CD14-positive monocyte (primary cell): ENCODE data around the gene CBX6. TPM values are rescaled to one million over a fixed set of nuclear protein-coding genes. Genes with fewer than 3 reads are reported as not detected.

ENCODE experiments used
- DNase-seq, 3 donors: peaks; one replicate each; pipeline ENCODE4 v3.0.0-alpha.2; 2011 to 2022
- H2AFZ ChIP-seq: 2 replicates; pipeline ENCODE4 v1.6.0; 2012; ENCODE audit warnings: mild to moderate bottlenecking, low read depth, low read length, inconsistent platforms; ENCODE audit not compliant: insufficient read depth, poor library complexity, severe bottlenecking
- H3K27ac ChIP-seq, 2 donors: 1 replicate in 1 of 2; 2 replicates in 1 of 2; pipeline ENCODE4 v1.5.1; 2012 to 2013; ENCODE audit warnings: low read length in 2 of 2, control low read depth in 1 of 2, inconsistent platforms in 1 of 2, low read depth in 1 of 2, mild to moderate bottlenecking in 1 of 2
- H3K27me3 ChIP-seq, 2 donors: one replicate each; pipeline versions ENCODE4 v1.6.0 to v1.6.1; 2011 to 2013; ENCODE audit warnings: low read length in 2 of 2; ENCODE audit not compliant: control insufficient read depth in 2 of 2, insufficient read depth in 2 of 2
- H3K36me3 ChIP-seq, 2 donors: replicated peaks in 1 of 2; 1 replicate in 1 of 2; 2 replicates in 1 of 2; pipeline versions ENCODE4 v1.5.1 to v1.6.1; 2012 to 2013; ENCODE audit warnings: low read length in 2 of 2, control low read depth in 1 of 2, inconsistent platforms in 1 of 2, mild to moderate bottlenecking in 1 of 2; ENCODE audit not compliant: insufficient read depth in 2 of 2, control insufficient read depth in 1 of 2
- H3K4me1 ChIP-seq, 2 donors: 1 replicate in 1 of 2; 2 replicates in 1 of 2; pipeline versions ENCODE4 v1.5.1 to v1.6.1; 2012 to 2013; ENCODE audit warnings: low read length in 2 of 2, control low read depth in 1 of 2, inconsistent platforms in 1 of 2, mild to moderate bottlenecking in 1 of 2, moderate library complexity in 1 of 2; ENCODE audit not compliant: insufficient read depth in 2 of 2, control insufficient read depth in 1 of 2
- H3K4me2 ChIP-seq: replicated peaks from 2 replicates; pipeline ENCODE3; 2012; ENCODE audit warnings: low read length, moderate library complexity, mild to moderate bottlenecking; ENCODE audit not compliant: poor library complexity, severe bottlenecking; ENCODE audit errors: extremely low read depth
- H3K4me3 ChIP-seq, 3 experiments: fragments of 200-600 bp in 1 of 3; sonication (generic) in 1 of 3; replicated peaks in 1 of 3; 1 replicate in 2 of 3; 2 replicates in 1 of 3; pipeline ENCODE4 v1.5.1; 2011 to 2013; ENCODE audit warnings: low read length in 3 of 3, mild to moderate bottlenecking in 3 of 3, control low read depth in 2 of 3, low read depth in 2 of 3, inconsistent platforms in 1 of 3, moderate library complexity in 1 of 3
- H3K79me2 ChIP-seq: 2 replicates; pipeline ENCODE4 v1.6.0; 2012; ENCODE audit warnings: mild to moderate bottlenecking, control low read depth, inconsistent platforms, low read length, moderate library complexity; ENCODE audit not compliant: insufficient read depth
- H3K9ac ChIP-seq: 2 replicates; pipeline ENCODE4 v1.6.0; 2017; ENCODE audit warnings: low read length, mild to moderate bottlenecking; ENCODE audit not compliant: insufficient read depth, poor library complexity, severe bottlenecking
- H3K9me3 ChIP-seq, 2 donors: replicated peaks in 1 of 2; 1 replicate in 1 of 2; 2 replicates in 1 of 2; pipeline versions ENCODE4 v1.5.1 to v1.6.1; 2012 to 2013; ENCODE audit warnings: low read length in 2 of 2, control low read depth in 1 of 2; ENCODE audit not compliant: control insufficient read depth in 1 of 2, insufficient read depth in 1 of 2
- H4K20me1 ChIP-seq: 2 replicates; pipeline ENCODE4 v1.6.0; 2012; ENCODE audit warnings: mild to moderate bottlenecking, low read length, control low read depth, moderate library complexity; ENCODE audit not compliant: insufficient read depth
- H3K27ac Mint-ChIP-seq, 7 donors: one replicate each; pipeline ENCODE4 v1.8.0; 2020; ENCODE audit warnings: mild to moderate bottlenecking in 7 of 7, mixed read lengths in 7 of 7, moderate library complexity in 6 of 7, inconsistent platforms in 2 of 7
- H3K27me3 Mint-ChIP-seq, 3 donors: one replicate each; pipeline ENCODE4 v1.8.0; 2021 to 2022; ENCODE audit warnings: low read depth in 3 of 3, mild to moderate bottlenecking in 3 of 3, mixed read lengths in 3 of 3, moderate library complexity in 3 of 3, inconsistent platforms in 1 of 3
- H3K36me3 Mint-ChIP-seq, 2 donors: one replicate each; pipeline ENCODE4 v1.8.0; 2020; ENCODE audit warnings: mixed read lengths in 2 of 2, inconsistent platforms in 1 of 2, mild to moderate bottlenecking in 1 of 2
- H3K4me1 Mint-ChIP-seq: one replicate; pipeline ENCODE4 v1.8.0; 2020; ENCODE audit warnings: mild to moderate bottlenecking, mixed read lengths
- H3K4me3 Mint-ChIP-seq, 2 donors: one replicate each; pipeline ENCODE4 v1.8.0; 2020; ENCODE audit warnings: mild to moderate bottlenecking in 2 of 2, mixed read lengths in 2 of 2, moderate library complexity in 1 of 2
- H3K9me3 Mint-ChIP-seq, 7 donors: one replicate each; pipeline ENCODE4 v1.8.0; 2020 to 2022; ENCODE audit warnings: mixed read lengths in 7 of 7, mild to moderate bottlenecking in 6 of 7, moderate library complexity in 6 of 7, inconsistent platforms in 2 of 7
- WGBS: methylation state at CpG from one replicate; pipeline ENCODE4 v1.1.5; 2013; ENCODE audit warnings: missing lambda C conversion rate; ENCODE audit not compliant: insufficient coverage; 5-methylcytosine and 5-hydroxymethylcytosine counted together
- intact Hi-C, 2 donors: fragments of 100-400 bp; cut with micrococcal nuclease; formaldehyde crosslinking; loops; one replicate each; pipeline versions ENCODE4 v1.15.0 to v1.15.1; 2023
- polyA plus RNA-seq, 3 donors: library from polyadenylated mRNA; depleted of rRNA in 1 of 3; unstranded in 2 of 3; stranded (reverse) in 1 of 3; fragments of 300-500 nt in 2 of 3; fragments of >200 nt in 1 of 3; fragmentation: Illumina TruSeq in 2 of 3; gene quantifications; 1 replicate in 2 of 3; 2 replicates in 1 of 3; pipeline ENCODE4 v1.2.3, GENCODE V29; 2012 to 2021
- TF ChIP-seq, protein P1 (sequence below): fragments of 200-600 bp; IDR thresholded peaks from one replicate; pipeline ENCODE4 v1.8.0; 2022; ENCODE audit warnings: antibody characterized with exemption, mild to moderate bottlenecking

The CBX6 gene
- polyA plus RNA-seq, 3 donors: 2.1 to 26.7 (median 5.0) TPM

DNA sequence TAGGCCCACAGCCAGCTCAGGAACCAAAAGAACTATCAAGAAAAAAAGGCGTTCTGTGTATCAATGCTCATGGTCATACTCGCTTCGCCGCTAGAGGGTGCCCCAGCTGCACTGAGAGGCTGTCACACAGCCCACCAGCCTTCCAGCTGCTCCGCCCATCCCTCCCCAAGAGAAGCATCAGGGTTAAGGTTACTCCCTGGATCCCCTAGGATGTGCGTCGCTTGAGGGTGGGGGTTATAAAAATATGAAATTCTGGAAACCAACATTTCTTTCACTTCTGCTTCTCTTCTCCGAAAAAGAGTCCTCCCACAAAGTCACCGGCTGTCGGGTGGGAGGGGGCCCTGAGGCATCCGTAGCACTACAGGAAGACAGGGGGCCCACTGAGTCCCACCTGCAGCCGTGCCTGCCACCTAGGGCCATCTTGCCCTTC lies 1.7 kb downstream of the CBX6 start:
- peak; percentile 81 to 83 (median 82) for DNase-seq
- Histone ChIP-seq H3K27me3 (peaks cover 0 to 16% of the 10 kb centered on the region in 2 donors), H2AFZ (peak overlapping the region; percentile 43), H3K4me2 (peak overlapping the region; percentile 98), H3K36me3 (peaks cover 29% of the 10 kb centered on the region in 2 donors), H4K20me1 (peaks cover 49% of the 10 kb centered on the region), H3K9me3 (no peaks in the 10 kb centered on the region), H3K79me2 (peaks cover 23% of the 10 kb centered on the region), H3K9ac (peak overlapping the region; percentile 71), H3K4me1 (peaks cover 29 to 43% of the 10 kb centered on the region in 2 donors), H3K4me3 (peak overlapping the region; percentile 57 to 95 (median 63)), H3K27ac (peak overlapping the region; percentile 63 to 65)
- 0% methylated on average over 9 of the region's 12 CpGs for WGBS
- H3K36me3 Mint-ChIP-seq: peaks cover 31 to 41% of the 10 kb centered on the region in 2 donors
- intact Hi-C loops: loop anchor here (5.0 to 10.0 kb wide), 6 partner anchors 82 to 454 kb away; partner anchors contain the start of gene SUN2 (in 1 of the 2)
- H3K9me3 Mint-ChIP-seq: no peaks in the 10 kb centered on the region
- H3K4me1 Mint-ChIP-seq: peaks cover 32% of the 10 kb centered on the region
- peak overlapping the region; percentile 94 for H3K4me3 Mint-ChIP-seq
- H3K27ac Mint-ChIP-seq: peak overlapping the region; percentile 82 to 91 (median 87)
- peaks cover 8 to 25% (median 16%) of the 10 kb centered on the region in 3 donors for H3K27me3 Mint-ChIP-seq
- TF ChIP-seq, protein P1, sequence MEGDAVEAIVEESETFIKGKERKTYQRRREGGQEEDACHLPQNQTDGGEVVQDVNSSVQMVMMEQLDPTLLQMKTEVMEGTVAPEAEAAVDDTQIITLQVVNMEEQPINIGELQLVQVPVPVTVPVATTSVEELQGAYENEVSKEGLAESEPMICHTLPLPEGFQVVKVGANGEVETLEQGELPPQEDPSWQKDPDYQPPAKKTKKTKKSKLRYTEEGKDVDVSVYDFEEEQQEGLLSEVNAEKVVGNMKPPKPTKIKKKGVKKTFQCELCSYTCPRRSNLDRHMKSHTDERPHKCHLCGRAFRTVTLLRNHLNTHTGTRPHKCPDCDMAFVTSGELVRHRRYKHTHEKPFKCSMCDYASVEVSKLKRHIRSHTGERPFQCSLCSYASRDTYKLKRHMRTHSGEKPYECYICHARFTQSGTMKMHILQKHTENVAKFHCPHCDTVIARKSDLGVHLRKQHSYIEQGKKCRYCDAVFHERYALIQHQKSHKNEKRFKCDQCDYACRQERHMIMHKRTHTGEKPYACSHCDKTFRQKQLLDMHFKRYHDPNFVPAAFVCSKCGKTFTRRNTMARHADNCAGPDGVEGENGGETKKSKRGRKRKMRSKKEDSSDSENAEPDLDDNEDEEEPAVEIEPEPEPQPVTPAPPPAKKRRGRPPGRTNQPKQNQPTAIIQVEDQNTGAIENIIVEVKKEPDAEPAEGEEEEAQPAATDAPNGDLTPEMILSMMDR: peak; percentile 88

DNA sequence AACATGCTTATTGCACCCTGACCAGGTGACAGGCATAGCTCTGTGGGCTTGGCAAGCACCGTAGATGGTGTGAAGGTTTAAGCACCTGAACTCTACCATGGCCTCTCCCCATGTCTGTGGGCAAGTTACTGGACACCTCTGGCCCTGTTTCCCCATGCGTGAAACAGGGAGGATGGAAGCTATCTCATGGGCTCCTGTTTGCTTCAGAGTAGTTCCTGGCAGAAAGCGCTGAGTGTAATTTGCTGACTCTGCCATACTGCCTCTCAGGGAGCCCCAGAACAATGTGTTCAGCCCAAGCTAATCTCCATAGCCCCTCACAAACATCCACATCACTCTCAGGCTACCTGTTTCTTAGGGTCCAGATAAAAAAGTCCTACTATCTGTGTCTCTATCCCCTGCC lies 2.4 kb downstream of the CBX6 start:
- H3K36me3 ChIP-seq: peaks cover 33 to 36% of the 10 kb centered on the region in 2 donors
- peaks cover 0 to 13% of the 10 kb centered on the region in 2 donors for H3K27me3 ChIP-seq
- no peak overlapping the region for H3K9ac ChIP-seq
- no peak overlapping the region for H2AFZ ChIP-seq
- 71% methylated on average over 1 of the region's 3 CpGs for WGBS
- DNase-seq: no peak
- H3K27me3 Mint-ChIP-seq: peaks cover 5 to 18% (median 13%) of the 10 kb centered on the region in 3 donors
- H3K9me3 ChIP-seq: no peaks in the 10 kb centered on the region
- intact Hi-C loops: loop anchor here (1.0 to 10.0 kb wide), 7 partner anchors 83 to 455 kb away; partner anchors contain the start of gene SUN2 (in 1 of the 2)
- peaks cover 32% of the 10 kb centered on the region for H3K4me1 Mint-ChIP-seq
- peak overlapping the region in 1 of 2 donors; percentile 65 for H3K27ac ChIP-seq
- peak overlapping the region; percentile 98 for H3K4me2 ChIP-seq
- peak overlapping the region; percentile 35 to 87 (median 81) for H3K27ac Mint-ChIP-seq
- peaks cover 23% of the 10 kb centered on the region for H3K79me2 ChIP-seq
- H3K4me1 ChIP-seq: peaks cover 29 to 43% of the 10 kb centered on the region in 2 donors
- H3K36me3 Mint-ChIP-seq: peaks cover 31 to 43% of the 10 kb centered on the region in 2 donors
- H3K4me3 Mint-ChIP-seq: peak overlapping the region; percentile 94
- H4K20me1 ChIP-seq: peaks cover 56% of the 10 kb centered on the region
- H3K9me3 Mint-ChIP-seq: no peaks in the 10 kb centered on the region
- peak overlapping the region in 1 of 3 experiments; percentile 95 for H3K4me3 ChIP-seq
- TF ChIP-seq, protein P1: no peak
